Suprapubic skin (tissue), 3 donors: ENCODE measurements around the gene ITPRIP.

Experiments used
- POLR2AphosphoS5 ChIP-seq, 3 donors: sonication (generic); formaldehyde crosslinking; IDR thresholded peaks; one replicate each; pipeline ENCODE4 v1.6.1; 2017; ENCODE audit warnings: antibody characterized with exemption in 3 of 3
- TF ChIP-seq, protein P1 (sequence below), 2 donors: fragments of 200-600 bp in 1 of 2; fragments of 450-650 bp in 1 of 2; sonication (generic) in 1 of 2; IDR thresholded peaks; one replicate each; pipeline ENCODE4 v1.5.1; 2016 to 2019; ENCODE audit warnings: antibody characterized with exemption in 2 of 2, mild to moderate bottlenecking in 1 of 2, moderate library complexity in 1 of 2

DNA sequence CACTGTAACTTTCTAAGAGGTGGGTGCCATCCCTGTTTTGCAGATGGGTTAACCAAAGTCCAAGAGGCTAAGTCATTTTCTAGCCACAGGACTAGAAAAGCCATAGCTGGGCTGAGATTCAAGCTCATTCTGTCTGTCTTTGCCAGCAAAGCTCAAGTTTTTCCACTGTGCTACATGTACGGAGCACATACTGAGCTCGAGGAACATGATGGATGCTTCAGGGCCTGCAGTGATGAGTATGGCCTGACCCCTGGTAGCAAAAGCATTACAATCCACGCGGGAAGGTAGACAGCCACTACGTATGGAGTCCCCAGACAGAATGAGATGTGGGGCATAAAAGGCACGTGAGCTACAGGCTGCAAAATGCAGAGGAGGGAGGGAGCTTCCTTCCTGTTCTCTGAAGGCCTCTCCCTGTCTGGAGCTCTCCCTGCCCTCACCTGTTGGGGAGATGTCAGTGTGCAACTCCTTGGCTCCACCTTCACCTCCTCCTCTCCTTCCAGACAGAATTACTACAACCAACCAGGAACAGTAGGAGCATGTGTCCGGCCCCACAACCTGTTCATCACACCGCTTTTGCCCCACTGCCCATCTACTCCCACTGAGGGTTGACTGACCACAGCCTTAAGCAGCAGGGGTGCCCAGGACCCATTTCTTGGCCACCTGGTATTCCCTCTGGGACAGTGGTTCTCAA lies 16.4 kb downstream of the ITPRIP start:
- TF ChIP-seq, protein P1, sequence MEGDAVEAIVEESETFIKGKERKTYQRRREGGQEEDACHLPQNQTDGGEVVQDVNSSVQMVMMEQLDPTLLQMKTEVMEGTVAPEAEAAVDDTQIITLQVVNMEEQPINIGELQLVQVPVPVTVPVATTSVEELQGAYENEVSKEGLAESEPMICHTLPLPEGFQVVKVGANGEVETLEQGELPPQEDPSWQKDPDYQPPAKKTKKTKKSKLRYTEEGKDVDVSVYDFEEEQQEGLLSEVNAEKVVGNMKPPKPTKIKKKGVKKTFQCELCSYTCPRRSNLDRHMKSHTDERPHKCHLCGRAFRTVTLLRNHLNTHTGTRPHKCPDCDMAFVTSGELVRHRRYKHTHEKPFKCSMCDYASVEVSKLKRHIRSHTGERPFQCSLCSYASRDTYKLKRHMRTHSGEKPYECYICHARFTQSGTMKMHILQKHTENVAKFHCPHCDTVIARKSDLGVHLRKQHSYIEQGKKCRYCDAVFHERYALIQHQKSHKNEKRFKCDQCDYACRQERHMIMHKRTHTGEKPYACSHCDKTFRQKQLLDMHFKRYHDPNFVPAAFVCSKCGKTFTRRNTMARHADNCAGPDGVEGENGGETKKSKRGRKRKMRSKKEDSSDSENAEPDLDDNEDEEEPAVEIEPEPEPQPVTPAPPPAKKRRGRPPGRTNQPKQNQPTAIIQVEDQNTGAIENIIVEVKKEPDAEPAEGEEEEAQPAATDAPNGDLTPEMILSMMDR (IDR thresholded peaks at IDR 0.05) = no peak
- TF ChIP-seq POLR2AphosphoS5 (IDR thresholded peaks at IDR 0.05) = no peak
